Nephron (organoid): ENCODE results near the gene ZNF213.

Experiments
- H3K27ac Mint-ChIP-seq, 3 experiments: 2 replicates each; pipeline ENCODE4 v1.8.0; 2020; ENCODE audit warnings: mixed read lengths in 3 of 3, mild to moderate bottlenecking in 2 of 3, moderate library complexity in 1 of 3
- H3K27me3 Mint-ChIP-seq: 2 replicates; pipeline ENCODE4 v1.8.0; 2021; ENCODE audit warnings: low read depth, mild to moderate bottlenecking, moderate library complexity, mixed read lengths
- H3K36me3 Mint-ChIP-seq: 2 replicates; pipeline ENCODE4 v1.8.0; 2020; ENCODE audit warnings: low read depth, mixed read lengths
- H3K4me1 Mint-ChIP-seq: 2 replicates; pipeline ENCODE4 v1.8.0; 2020; ENCODE audit warnings: mixed read lengths
- H3K4me3 Mint-ChIP-seq, 3 experiments: 2 replicates each; pipeline ENCODE4 v1.8.0; 2020; ENCODE audit warnings: mild to moderate bottlenecking in 3 of 3, mixed read lengths in 3 of 3, moderate library complexity in 2 of 3
- H3K9me3 Mint-ChIP-seq: 2 replicates; pipeline ENCODE4 v1.8.0; 2020; ENCODE audit warnings: mixed read lengths
- TF ChIP-seq, protein P1 (sequence below), 3 experiments: fragments of 200-600 bp; sonication (generic); IDR thresholded peaks; one replicate each; pipeline ENCODE4 v1.5.0; 2021; ENCODE audit warnings: antibody characterized with exemption in 3 of 3; ENCODE audit not compliant: unreplicated experiment in 3 of 3

Gene ZNF213

DNA sequence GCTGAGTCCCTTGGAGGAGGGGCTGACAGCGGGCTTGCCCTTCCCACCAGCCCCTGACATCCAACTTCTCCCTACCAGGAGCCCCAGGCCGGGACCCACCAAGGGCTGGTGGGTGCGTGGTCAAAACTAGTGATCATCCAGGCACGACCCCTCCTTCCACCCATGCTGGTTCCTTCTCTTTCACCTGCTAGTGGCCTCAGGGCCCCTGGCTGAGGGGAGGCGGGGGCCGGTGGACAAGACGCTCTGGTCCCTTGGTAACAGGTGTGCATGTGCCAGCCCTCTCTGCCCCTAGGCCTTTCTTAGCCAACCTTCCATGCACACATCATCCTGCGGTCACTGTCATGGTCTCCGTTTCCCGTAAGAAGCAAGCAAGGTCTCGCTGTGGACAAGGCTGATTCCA is 8.4 kb downstream of the ZNF213 start:
- H3K4me3 Mint-ChIP-seq = no peak overlapping the region
- H3K4me1 Mint-ChIP-seq = no peaks in the 10 kb centered on the region
- H3K36me3 Mint-ChIP-seq = peaks cover 10% of the 10 kb centered on the region
- peaks cover 10% of the 10 kb centered on the region for H3K27me3 Mint-ChIP-seq
- no peak overlapping the region for H3K27ac Mint-ChIP-seq
- TF ChIP-seq, protein P1, sequence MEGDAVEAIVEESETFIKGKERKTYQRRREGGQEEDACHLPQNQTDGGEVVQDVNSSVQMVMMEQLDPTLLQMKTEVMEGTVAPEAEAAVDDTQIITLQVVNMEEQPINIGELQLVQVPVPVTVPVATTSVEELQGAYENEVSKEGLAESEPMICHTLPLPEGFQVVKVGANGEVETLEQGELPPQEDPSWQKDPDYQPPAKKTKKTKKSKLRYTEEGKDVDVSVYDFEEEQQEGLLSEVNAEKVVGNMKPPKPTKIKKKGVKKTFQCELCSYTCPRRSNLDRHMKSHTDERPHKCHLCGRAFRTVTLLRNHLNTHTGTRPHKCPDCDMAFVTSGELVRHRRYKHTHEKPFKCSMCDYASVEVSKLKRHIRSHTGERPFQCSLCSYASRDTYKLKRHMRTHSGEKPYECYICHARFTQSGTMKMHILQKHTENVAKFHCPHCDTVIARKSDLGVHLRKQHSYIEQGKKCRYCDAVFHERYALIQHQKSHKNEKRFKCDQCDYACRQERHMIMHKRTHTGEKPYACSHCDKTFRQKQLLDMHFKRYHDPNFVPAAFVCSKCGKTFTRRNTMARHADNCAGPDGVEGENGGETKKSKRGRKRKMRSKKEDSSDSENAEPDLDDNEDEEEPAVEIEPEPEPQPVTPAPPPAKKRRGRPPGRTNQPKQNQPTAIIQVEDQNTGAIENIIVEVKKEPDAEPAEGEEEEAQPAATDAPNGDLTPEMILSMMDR (IDR thresholded peaks at IDR 0.05; ENCODE audit: unreplicated experiment in 3 of 3) = no peak
- H3K9me3 Mint-ChIP-seq = no peaks in the 10 kb centered on the region

DNA sequence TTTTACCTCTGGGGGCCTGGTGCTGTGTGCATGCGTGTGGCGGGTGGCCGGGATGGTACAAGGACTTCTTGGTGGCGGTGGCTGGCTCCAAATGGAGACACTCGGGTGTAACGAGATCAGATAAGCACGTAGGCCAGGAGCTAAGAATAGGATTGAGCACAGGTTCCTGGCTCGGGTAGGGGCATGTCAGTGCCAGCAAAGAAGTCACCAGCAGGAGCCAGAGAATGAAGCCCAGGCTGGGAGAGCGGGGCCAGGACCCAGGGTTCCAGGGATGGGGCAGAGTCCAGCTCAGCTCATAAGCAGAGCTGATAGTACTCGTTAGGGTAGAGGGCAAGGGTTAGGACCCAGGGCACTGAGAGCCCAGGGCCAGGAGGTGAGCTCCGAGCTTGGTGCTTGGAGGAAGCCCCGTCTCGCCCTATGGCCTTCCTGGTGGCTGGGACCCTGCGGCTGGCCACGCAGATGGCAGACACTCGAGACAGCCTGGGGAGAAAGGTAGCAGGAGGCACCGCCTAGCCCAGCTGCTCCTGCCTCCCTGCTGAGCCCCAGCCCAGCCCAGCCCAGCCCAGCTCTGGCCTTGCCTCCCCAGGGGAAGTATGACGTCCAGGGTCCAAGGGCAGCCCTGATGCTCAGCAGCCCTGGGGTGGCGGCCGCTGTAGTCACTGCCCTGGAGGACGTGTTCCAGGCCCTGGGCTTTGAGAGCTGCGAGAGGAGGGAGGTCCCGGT is 8.9 kb downstream of the ZNF213 start:
- Mint-ChIP-seq H3K4me1 (no peaks in the 10 kb centered on the region), H3K36me3 (peaks cover 10% of the 10 kb centered on the region), H3K27ac (no peak overlapping the region), H3K9me3 (no peaks in the 10 kb centered on the region), H3K27me3 (peaks cover 13% of the 10 kb centered on the region), H3K4me3 (no peak overlapping the region)
- TF ChIP-seq, protein P1 (IDR thresholded peaks at IDR 0.05; ENCODE audit: unreplicated experiment in 3 of 3) = no peak

DNA sequence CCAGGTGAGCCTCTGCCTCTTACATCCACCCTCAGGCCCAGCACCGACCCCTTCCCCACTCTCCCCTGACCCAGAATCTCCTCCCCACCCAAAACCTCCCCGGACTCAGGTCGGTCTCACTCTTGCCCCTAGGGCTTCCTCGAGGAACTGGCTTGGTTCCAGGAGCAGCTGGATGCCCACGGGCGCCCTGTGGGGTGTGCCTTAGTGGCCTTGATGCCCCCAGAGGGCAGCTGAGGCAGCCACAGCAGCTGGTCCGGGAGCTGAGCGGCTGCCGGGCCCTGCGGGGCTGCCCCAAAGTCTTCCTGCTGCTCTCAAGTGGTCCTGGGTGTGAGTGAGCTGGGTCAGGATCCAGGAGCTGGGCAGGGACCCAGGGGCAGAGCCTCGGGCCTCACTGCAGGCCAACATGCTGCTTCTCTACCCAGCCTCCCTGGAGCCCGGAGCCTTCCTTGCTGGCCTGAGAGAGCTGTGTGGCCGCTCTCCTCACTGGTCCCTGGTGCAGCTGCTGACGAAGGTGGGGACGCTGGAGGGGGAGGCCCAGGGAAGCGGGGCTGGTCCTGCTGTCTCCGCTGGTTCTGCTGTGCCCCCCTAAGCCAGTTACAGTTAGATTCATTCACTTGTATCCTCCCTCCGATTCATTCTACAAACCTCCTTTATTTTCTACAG is 9.6 kb downstream of the ZNF213 start:
- no peaks in the 10 kb centered on the region for H3K9me3 Mint-ChIP-seq
- no peak overlapping the region for H3K27ac Mint-ChIP-seq
- TF ChIP-seq, protein P1 (IDR thresholded peaks at IDR 0.05; ENCODE audit: unreplicated experiment in 3 of 3) = no peak
- H3K4me3 Mint-ChIP-seq = no peak overlapping the region
- H3K27me3 Mint-ChIP-seq = peaks cover 18% of the 10 kb centered on the region
- H3K36me3 Mint-ChIP-seq = peaks cover 7% of the 10 kb centered on the region
- no peaks in the 10 kb centered on the region for H3K4me1 Mint-ChIP-seq

DNA sequence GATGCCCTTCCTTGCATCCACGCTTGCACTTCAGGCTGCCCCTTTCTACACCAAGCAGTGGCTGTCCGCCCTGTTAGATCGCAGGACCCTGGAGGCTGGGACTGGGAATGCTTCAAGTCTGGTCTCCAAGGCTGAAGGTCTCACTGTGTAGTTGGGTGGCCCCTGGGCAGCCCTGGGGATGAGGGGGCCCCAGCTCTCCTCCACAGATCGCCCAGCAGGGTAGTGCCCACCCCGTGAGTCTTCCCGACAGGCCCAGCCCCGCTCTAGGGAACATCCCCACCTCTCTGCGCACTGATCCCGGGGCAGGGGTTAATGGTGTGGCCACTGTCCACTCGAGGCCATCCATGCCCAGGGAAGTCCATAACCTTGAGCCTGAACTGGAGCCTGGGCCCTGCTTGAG is 10.3 kb downstream of the ZNF213 start:
- peaks cover 7% of the 10 kb centered on the region for H3K36me3 Mint-ChIP-seq
- H3K4me1 Mint-ChIP-seq = no peaks in the 10 kb centered on the region
- TF ChIP-seq, protein P1 (IDR thresholded peaks at IDR 0.05; ENCODE audit: unreplicated experiment in 3 of 3) = no peak
- H3K27ac Mint-ChIP-seq = no peak overlapping the region
- no peaks in the 10 kb centered on the region for H3K9me3 Mint-ChIP-seq
- H3K4me3 Mint-ChIP-seq = no peak overlapping the region
- H3K27me3 Mint-ChIP-seq = peaks cover 18% of the 10 kb centered on the region

DNA sequence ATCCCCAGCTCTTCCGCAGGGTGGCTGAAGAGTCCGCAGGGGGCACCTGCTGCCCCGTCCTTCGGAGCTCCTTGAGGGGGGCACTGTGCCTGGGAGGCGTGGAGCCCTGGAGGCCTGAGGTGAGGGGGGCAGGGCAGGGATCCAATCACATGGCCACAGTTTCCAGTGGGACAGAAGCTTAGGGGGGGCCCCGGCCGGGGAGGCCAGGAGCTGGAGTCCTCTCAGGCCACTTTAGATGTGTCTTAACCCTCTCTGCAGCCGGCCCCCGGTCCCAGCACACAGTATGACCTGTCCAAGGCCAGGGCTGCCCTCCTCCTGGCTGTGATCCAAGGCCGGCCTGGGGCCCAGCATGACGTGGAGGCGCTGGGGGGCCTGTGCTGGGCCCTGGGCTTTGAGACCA is 10.8 kb downstream of the ZNF213 start:
- TF ChIP-seq, protein P1 (IDR thresholded peaks at IDR 0.05; ENCODE audit: unreplicated experiment in 3 of 3) = no peak
- no peaks in the 10 kb centered on the region for H3K9me3 Mint-ChIP-seq
- no peak overlapping the region for H3K27ac Mint-ChIP-seq
- peaks cover 7% of the 10 kb centered on the region for H3K36me3 Mint-ChIP-seq
- peaks cover 20% of the 10 kb centered on the region for H3K27me3 Mint-ChIP-seq
- H3K4me1 Mint-ChIP-seq = peaks cover 3% of the 10 kb centered on the region
- no peak overlapping the region for H3K4me3 Mint-ChIP-seq
